ENCODE results near the gene OR7C1.
"Not testable (repeated sequence)": the region's sequence is repeated elsewhere in the genome, so short reads cannot be mapped to it uniquely, and the experiment has no call there.

OR7C1 gene

DNA sequence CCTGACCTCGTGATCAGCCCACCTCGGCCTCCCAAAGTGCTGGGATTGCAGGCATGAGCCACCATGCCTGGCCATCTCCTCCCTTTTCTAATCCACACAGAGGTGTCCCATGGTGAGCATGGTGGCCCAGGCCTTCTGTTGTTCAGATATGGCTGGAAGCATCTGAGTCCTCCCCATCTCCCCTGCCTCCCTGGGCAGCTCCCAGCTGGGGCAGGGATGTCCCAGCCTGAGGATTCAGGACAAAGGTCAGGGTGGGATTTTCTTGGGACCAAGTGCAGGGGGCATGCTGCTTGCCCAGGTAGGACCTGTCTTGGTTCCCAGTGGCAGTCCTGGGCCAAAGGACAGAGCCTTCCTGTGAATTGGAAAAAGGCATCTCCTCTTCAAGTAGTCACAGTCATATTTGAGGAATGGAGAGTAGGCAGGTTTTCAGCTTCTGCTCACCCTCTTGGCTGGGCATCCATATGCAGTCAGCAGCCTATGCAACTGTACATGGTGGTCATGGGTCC lies 67.5 kb downstream of the OR7C1 start:
- DNase-seq (no peak), ATAC-seq (replicated peaks) (no peak)
- Mint-ChIP-seq H3K9me3 (peaks cover 0 to 2% of the 10 kb centered on the region in 2 donors), H3K4me1 (peaks cover 7 to 10% of the 10 kb centered on the region in 2 donors), H3K36me3 (peaks cover 61 to 70% of the 10 kb centered on the region in 2 donors), H3K4me3 (no peak overlapping the region), H3K27ac (no peak overlapping the region), H3K27me3 (peaks cover 14 to 16% of the 10 kb centered on the region in 2 donors)

DNA sequence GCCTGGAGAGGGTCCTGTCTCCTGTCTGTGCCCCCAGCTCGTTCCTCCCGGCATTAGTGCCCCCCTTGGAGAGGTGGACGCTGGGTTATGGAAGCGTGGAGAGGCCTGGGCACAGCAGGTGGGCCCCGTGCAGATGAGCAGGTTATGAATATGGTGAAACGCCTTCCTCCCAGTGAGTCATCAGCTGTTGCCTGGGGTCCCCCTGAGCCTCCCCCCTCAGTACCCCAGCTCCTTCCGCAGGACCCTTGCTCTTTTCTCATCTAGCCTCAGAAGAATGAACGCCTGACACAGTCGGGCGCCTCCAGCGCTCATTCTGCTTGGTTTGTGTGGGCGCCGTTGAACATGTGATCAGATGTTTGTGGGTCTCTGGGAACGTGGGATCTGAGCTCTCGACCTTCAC lies 69.1 kb downstream of the OR7C1 start:
- peaks cover 14 to 16% of the 10 kb centered on the region in 2 donors for H3K27me3 Mint-ChIP-seq
- H3K4me3 Mint-ChIP-seq; H3K9me3 Mint-ChIP-seq; H3K27ac Mint-ChIP-seq; ATAC-seq (replicated peaks); H3K4me1 Mint-ChIP-seq; DNase-seq: not testable (repeated sequence)
- peaks cover 64 to 75% of the 10 kb centered on the region in 2 donors for H3K36me3 Mint-ChIP-seq

GRCh38 chr19:14765403-14765802 lies 69.6 kb downstream of the OR7C1 start:
- Mint-ChIP-seq H3K27me3 (peaks cover 14 to 16% of the 10 kb centered on the region in 2 donors), H3K36me3 (peaks cover 64 to 78% of the 10 kb centered on the region in 2 donors)
- not testable (repeated sequence) for H3K9me3 Mint-ChIP-seq; H3K4me3 Mint-ChIP-seq; ATAC-seq (replicated peaks); H3K4me1 Mint-ChIP-seq; H3K27ac Mint-ChIP-seq; DNase-seq

DNA sequence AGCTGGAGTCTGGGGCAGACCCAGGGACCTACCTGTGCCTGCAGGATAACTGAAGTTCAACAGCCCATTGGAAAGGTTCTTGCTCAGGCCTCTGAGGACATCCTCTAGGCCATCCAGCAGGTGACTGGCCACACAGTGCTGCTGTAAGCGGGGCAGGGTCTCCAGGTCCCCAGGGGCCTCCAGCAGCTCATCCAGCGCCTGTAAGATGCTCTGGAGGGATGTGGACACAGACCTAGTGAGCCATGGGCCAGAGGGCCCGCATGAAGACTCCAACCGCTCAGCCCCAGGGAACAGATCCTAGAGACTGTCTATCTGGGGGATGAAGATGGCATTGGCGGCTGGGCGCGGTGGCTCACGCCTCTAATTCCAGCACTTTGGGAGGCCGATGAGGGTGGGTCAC lies 70.6 kb downstream of the OR7C1 start:
- H3K4me3 Mint-ChIP-seq = no peak overlapping the region
- no peak for ATAC-seq (replicated peaks)
- H3K27me3 Mint-ChIP-seq = peaks cover 14 to 16% of the 10 kb centered on the region in 2 donors
- H3K4me1 Mint-ChIP-seq = peaks cover 0 to 2% of the 10 kb centered on the region in 2 donors
- no peak overlapping the region for H3K27ac Mint-ChIP-seq
- peaks cover 0 to 2% of the 10 kb centered on the region in 2 donors for H3K9me3 Mint-ChIP-seq
- H3K36me3 Mint-ChIP-seq = peaks cover 60 to 71% of the 10 kb centered on the region in 2 donors
- DNase-seq = no peak

DNA sequence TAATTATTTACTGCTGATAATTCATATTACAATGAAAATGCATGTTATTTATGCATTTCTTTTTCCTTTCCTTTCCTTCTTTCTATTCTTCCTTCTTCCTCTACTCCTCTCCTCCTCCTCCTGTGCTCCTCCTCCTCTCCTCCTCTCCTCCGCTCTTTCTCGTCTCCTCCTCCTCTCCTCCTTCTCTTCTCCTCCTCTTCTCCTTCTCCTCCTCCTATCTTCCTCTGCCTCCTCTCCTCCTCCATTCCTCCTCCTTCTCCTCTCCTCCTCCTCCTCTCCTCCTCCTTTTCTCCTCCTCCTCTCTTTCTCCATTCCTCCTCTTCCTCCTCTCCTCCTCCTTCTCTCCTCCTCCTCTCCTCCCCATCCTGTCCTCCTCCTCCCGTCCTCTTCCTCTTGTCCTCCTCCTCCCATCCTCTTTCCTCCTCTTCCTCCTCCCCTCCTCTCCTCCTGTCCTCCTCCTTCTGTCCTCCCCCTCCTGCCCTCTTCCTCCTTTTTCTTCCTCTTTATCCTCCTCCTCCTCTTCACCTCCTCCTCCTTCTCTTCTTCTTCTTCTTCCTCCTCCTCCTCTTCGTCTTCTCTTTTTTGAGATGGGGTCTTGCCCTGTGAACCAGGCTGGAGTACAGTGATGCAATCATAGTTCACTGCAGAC lies 71.4 kb downstream of the OR7C1 start:
- Mint-ChIP-seq H3K9me3 (peaks cover 0 to 2% of the 10 kb centered on the region in 2 donors), H3K36me3 (peaks cover 55 to 64% of the 10 kb centered on the region in 2 donors)

DNA sequence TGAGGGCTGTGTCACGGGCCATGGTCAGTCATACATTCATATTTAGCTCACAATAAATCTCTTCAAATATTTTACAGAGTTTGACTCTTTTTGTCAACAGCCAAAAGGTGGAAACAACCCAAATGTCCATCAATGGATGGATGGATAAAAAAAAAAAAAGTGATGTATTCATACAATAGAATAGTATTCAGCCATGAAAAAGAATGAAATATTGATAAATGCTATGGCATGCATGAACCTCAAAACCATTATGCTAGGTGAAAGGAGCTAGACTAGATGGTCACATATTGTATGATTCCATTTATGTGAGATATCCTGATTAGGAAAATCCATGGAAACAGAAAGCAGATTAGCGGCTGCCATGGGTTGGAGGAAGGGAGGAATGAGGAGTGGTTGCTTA lies 72.9 kb downstream of the OR7C1 start:
- Mint-ChIP-seq H3K27ac (no peak overlapping the region), H3K4me1 (peaks cover 2 to 4% of the 10 kb centered on the region in 2 donors), H3K27me3 (peaks cover 12 to 14% of the 10 kb centered on the region in 2 donors), H3K9me3 (peaks cover 0 to 2% of the 10 kb centered on the region in 2 donors), H3K4me3 (no peak overlapping the region), H3K36me3 (peaks cover 45 to 57% of the 10 kb centered on the region in 2 donors)
- ATAC-seq (replicated peaks) (no peak), DNase-seq (no peak)

More for the DNA sequence above, 71.4 kb downstream of the OR7C1 start:
- no peak for DNase-seq
- H3K27me3 Mint-ChIP-seq = peaks cover 14 to 16% of the 10 kb centered on the region in 2 donors
- H3K4me1 Mint-ChIP-seq = peaks cover 0 to 2% of the 10 kb centered on the region in 2 donors
- H3K27ac Mint-ChIP-seq = peak overlapping the region; percentile 85
- no peak for ATAC-seq (replicated peaks)
- H3K4me3 Mint-ChIP-seq = no peak overlapping the region

- DNase-seq (no peak), ATAC-seq (replicated peaks) (no peak)
- peaks cover 12 to 14% of the 10 kb centered on the region in 2 donors for H3K27me3 Mint-ChIP-seq
- H3K27ac Mint-ChIP-seq = no peak overlapping the region
- H3K4me3 Mint-ChIP-seq = no peak overlapping the region
- peaks cover 45 to 56% of the 10 kb centered on the region in 2 donors for H3K36me3 Mint-ChIP-seq
- peaks cover 0 to 2% of the 10 kb centered on the region in 2 donors for H3K9me3 Mint-ChIP-seq
- peaks cover 2 to 4% of the 10 kb centered on the region in 2 donors for H3K4me1 Mint-ChIP-seq
Observed at GRCh38 chr19:14761607-14762006, 73.4 kb downstream of the OR7C1 start.

- Mint-ChIP-seq H3K27ac (no peak overlapping the region), H3K9me3 (peaks cover 0 to 2% of the 10 kb centered on the region in 2 donors), H3K4me1 (peaks cover 0 to 4% of the 10 kb centered on the region in 2 donors), H3K36me3 (peaks cover 28 to 37% of the 10 kb centered on the region in 2 donors), H3K4me3 (no peak overlapping the region), H3K27me3 (peaks cover 2 to 3% of the 10 kb centered on the region in 2 donors)
- DNase-seq (no peak), ATAC-seq (replicated peaks) (no peak)
Observed at GRCh38 chr19:14758816-14759215, 76.2 kb downstream of the OR7C1 start.

GRCh38 chr19:14748601-14749000 lies 86.4 kb downstream of the OR7C1 start:
- peaks cover 0 to 1% of the 10 kb centered on the region in 2 donors for H3K9me3 Mint-ChIP-seq
- H3K4me3 Mint-ChIP-seq = no peak overlapping the region
- H3K4me1 Mint-ChIP-seq = no peaks in the 10 kb centered on the region
- DNase-seq (no peak), ATAC-seq (replicated peaks) (no peak)
- peaks cover 29 to 40% of the 10 kb centered on the region in 2 donors for H3K36me3 Mint-ChIP-seq
- no peak overlapping the region for H3K27ac Mint-ChIP-seq
- no peaks in the 10 kb centered on the region for H3K27me3 Mint-ChIP-seq

Measured in stimulated activated naive B cell treated with anti-CD40 and anti-IgM and Interleukin-4, amounts not matched to agents 10 μg/mL and 1 μg/mL and 100 μg/mL, for 72 hours (primary cell).